IMR-90 (cell line): ENCODE measurements around the gene CD9. TPM values are rescaled to one million over a fixed set of nuclear protein-coding genes. Genes with fewer than 3 reads are reported as not detected.

Source experiments
- ATAC-seq: fragments of 200-7000 bp; cut with Tn5 transposase; 2 replicates; pipeline ENCODE4 v1.9.1; 2020; ENCODE audit warnings: low read depth, mild to moderate bottlenecking, moderate library complexity
- Bru-seq: library from RNA; stranded (reverse); fragments of 400-500 nt; gene quantifications from one replicate; lab custom pipeline; 2021; lab: Mats Ljungman, UMichigan
- BruChase-seq, 2 experiments: library from RNA; stranded (reverse); fragments of 400-500 nt; gene quantifications; one replicate each; lab custom pipeline; 2021; lab: Mats Ljungman, UMichigan
- BruUV-seq: library from RNA; stranded (reverse); fragments of 400-500 nt; replicated peaks from 2 replicates; lab custom pipeline; 2021; lab: Mats Ljungman, UMichigan
- CTCF ChIA-PET: fragments of 300-600 bp; formaldehyde crosslinking; extraction: SDS; loops from one replicate; lab custom pipeline; 2021; ENCODE audit warnings: antibody characterized with exemption; lab: Yijun Ruan, JAX
- POLR2A ChIA-PET: fragments of 300-600 bp; sonication (Branson Sonifier 250); formaldehyde crosslinking; loops from one replicate; lab custom pipeline; 2022; ENCODE audit warnings: antibody characterized with exemption; ENCODE audit not compliant: unreplicated experiment; lab: Charles Lee
- DNase-seq: peaks from one replicate; pipeline ENCODE4 v3.0.0; 2013
- H2AFZ ChIP-seq: replicated peaks from 2 replicates; pipeline ENCODE3; 2013; ENCODE audit warnings: low read length, mild to moderate bottlenecking; ENCODE audit not compliant: poor library complexity
- H2AK5ac ChIP-seq: 2 replicates; pipeline ENCODE4 v1.6.1; 2013; ENCODE audit warnings: low read depth, low read length, inconsistent platforms
- H2AK9ac ChIP-seq: replicated peaks from 2 replicates; pipeline ENCODE3; 2013; ENCODE audit warnings: mild to moderate bottlenecking, low read depth, low read length, moderate library complexity; ENCODE audit not compliant: poor library complexity
- H2BK120ac ChIP-seq: 2 replicates; pipeline ENCODE4 v1.6.1; 2013; ENCODE audit warnings: low read depth, low read length, inconsistent platforms
- H2BK15ac ChIP-seq: 3 replicates; pipeline ENCODE4 v1.6.1; 2013; ENCODE audit warnings: low read depth, low read length, inconsistent platforms
- H2BK20ac ChIP-seq: 2 replicates; pipeline ENCODE4 v1.6.1; 2013; ENCODE audit warnings: low read depth, mild to moderate bottlenecking, inconsistent platforms, low read length, moderate library complexity
- H2BK5ac ChIP-seq: 2 replicates; pipeline ENCODE4 v1.6.1; 2013; ENCODE audit warnings: mild to moderate bottlenecking, low read depth, low read length, inconsistent platforms; ENCODE audit not compliant: poor library complexity, severe bottlenecking
- H3K14ac ChIP-seq: replicated peaks from 2 replicates; pipeline ENCODE4 v1.6.1; 2013; ENCODE audit warnings: low read depth, low read length, inconsistent platforms
- H3K18ac ChIP-seq: 2 replicates; pipeline ENCODE4 v1.6.1; 2013; ENCODE audit warnings: low read depth, low read length, control low read depth
- H3K23ac ChIP-seq: 2 replicates; pipeline ENCODE4 v1.6.1; 2013; ENCODE audit warnings: low read depth, low read length, inconsistent platforms
- H3K27ac ChIP-seq: 2 replicates; pipeline ENCODE4 v1.5.1; 2013; ENCODE audit warnings: mild to moderate bottlenecking, control low read depth, low read length; ENCODE audit not compliant: insufficient read depth
- H3K27me3 ChIP-seq: 2 replicates; pipeline ENCODE4 v1.6.1; 2013; ENCODE audit warnings: low read length; ENCODE audit not compliant: control insufficient read depth, insufficient read depth
- H3K36me3 ChIP-seq: 2 replicates; pipeline ENCODE4 v1.6.1; 2013; ENCODE audit warnings: low read length, mixed read lengths; ENCODE audit not compliant: control insufficient read depth, insufficient read depth
- H3K4ac ChIP-seq: 2 replicates; pipeline ENCODE4 v1.6.1; 2013; ENCODE audit warnings: low read depth, low read length, inconsistent platforms
- H3K4me1 ChIP-seq: 2 replicates; pipeline ENCODE4 v1.6.1; 2013; ENCODE audit warnings: low read length, mixed read lengths; ENCODE audit not compliant: control insufficient read depth, insufficient read depth
- H3K4me2 ChIP-seq: 2 replicates; pipeline ENCODE4 v1.6.1; 2013; ENCODE audit warnings: low read depth, mild to moderate bottlenecking, control low read depth, low read length, moderate library complexity
- H3K4me3 ChIP-seq: 2 replicates; pipeline ENCODE4 v1.5.1; 2013; ENCODE audit warnings: low read depth, mild to moderate bottlenecking, control low read depth, low read length, moderate library complexity; ENCODE audit not compliant: insufficient read depth
- H3K56ac ChIP-seq: 2 replicates; pipeline ENCODE4 v1.6.1; 2013; ENCODE audit warnings: low read length, inconsistent platforms; ENCODE audit not compliant: insufficient read depth; ENCODE audit errors: extremely low read depth
- H3K79me1 ChIP-seq, 2 experiments: 2 replicates each; pipeline ENCODE4 v1.6.1; 2013; ENCODE audit warnings: low read length in 2 of 2, inconsistent platforms in 1 of 2, low read depth in 1 of 2
- H3K9ac ChIP-seq: 2 replicates; pipeline ENCODE4 v1.6.1; 2013; ENCODE audit warnings: low read depth, low read length, control low read depth
- H3K9me1 ChIP-seq: 2 replicates; pipeline ENCODE4 v1.6.1; 2013; ENCODE audit warnings: low read length, inconsistent platforms; ENCODE audit not compliant: insufficient read depth
- H3K9me3 ChIP-seq: 2 replicates; pipeline ENCODE4 v1.6.1; 2013; ENCODE audit warnings: low read length; ENCODE audit not compliant: control insufficient read depth, insufficient read depth
- H4K20me1 ChIP-seq: 2 replicates; pipeline ENCODE4 v1.6.1; 2013; ENCODE audit warnings: low read length, inconsistent platforms; ENCODE audit not compliant: insufficient read depth
- H4K5ac ChIP-seq: 2 replicates; pipeline ENCODE4 v1.6.1; 2013; ENCODE audit warnings: mild to moderate bottlenecking, low read depth, low read length, control low read depth
- H4K8ac ChIP-seq, 2 experiments: 2 replicates each; pipeline ENCODE4 v1.6.1; 2013; ENCODE audit warnings: low read depth in 2 of 2, low read length in 2 of 2, control low read depth in 1 of 2, inconsistent platforms in 1 of 2
- H4K91ac ChIP-seq: 2 replicates; pipeline ENCODE4 v1.6.1; 2013; ENCODE audit warnings: low read depth, low read length, inconsistent platforms; ENCODE audit not compliant: insufficient read depth
- CEBPB ChIP-seq: IDR thresholded peaks from 2 replicates; pipeline ENCODE4 v1.6.1; 2012; ENCODE audit warnings: low read depth, low read length, improper control_type of control experiment
- POLR2A ChIP-seq: IDR thresholded peaks from 2 replicates; pipeline ENCODE4 v1.6.1; 2012; ENCODE audit warnings: mild to moderate bottlenecking, low read depth, low read length
- SMC3 ChIP-seq: fragments of 150-350 bp; IDR thresholded peaks from 2 replicates; pipeline ENCODE4 v1.6.1; 2016; ENCODE audit warnings: low read depth, mild to moderate bottlenecking, antibody characterized with exemption, low read length, moderate library complexity
- WGBS, 2 experiments: methylation state at CpG; one replicate each; pipeline versions ENCODE4 v1.1.5 to v1.1.7; 2013; ENCODE audit warnings: missing lambda C conversion rate in 2 of 2; ENCODE audit not compliant: insufficient read length in 1 of 2; ENCODE audit errors: extremely low coverage in 2 of 2; 5-methylcytosine and 5-hydroxymethylcytosine counted together
- dilution Hi-C: fragments of 300-500 bp; cut with HindIII; formaldehyde crosslinking; loops from one replicate; pipeline ENCODE4 v1.14.3; 2018; ENCODE audit warnings: low sequenced_read_pairs; ENCODE audit not compliant: unreplicated experiment
- in situ Hi-C: fragments of 300-500 bp; cut with MboI; formaldehyde crosslinking; loops from 3 replicates; pipeline ENCODE4 v1.14.3; 2019; ENCODE audit warnings: low sequenced_read_pairs, inconsistent platforms, mixed read lengths
- intact Hi-C: fragments of 100-400 bp; cut with micrococcal nuclease; formaldehyde crosslinking; loops from 2 replicates; pipeline ENCODE4 v1.10.0; 2022
- long read RNA-seq: library from polyadenylated mRNA; unstranded; transcript quantifications from one replicate; pipeline ENCODE4 v2.0.0, GENCODE V29; 2021; ENCODE audit not compliant: unreplicated experiment
- polyA plus RNA-seq, 3 experiments: library from polyadenylated mRNA; depleted of rRNA; stranded (reverse); fragments of >200 nt; gene quantifications; 2 replicates each; pipeline ENCODE4 v1.2.3, GENCODE V29; 2012; ENCODE audit warnings: low replicate concordance in 1 of 3
- total RNA-seq: library from RNA; depleted of rRNA; stranded (reverse); fragments of >200 nt; gene quantifications from 2 replicates; pipeline ENCODE4 v1.2.3, GENCODE V29; 2012; rRNA removed

CD9 gene
- total RNA-seq (48.8 and 70.0 TPM in 2 replicates), polyA plus RNA-seq (2012; rRNA removed) (69.1 and 70.9 TPM in 2 replicates), Bru-seq, nascent RNA (percentile 60 among the genes with signal in this experiment), BruChase-seq, experiment 1, labeled RNA remaining after a 6-hour chase (percentile 60 among the genes with signal in this experiment), BruChase-seq, experiment 2, labeled RNA remaining after a 2-hour chase (percentile 64 among the genes with signal in this experiment)
- polyA plus RNA-seq (2012; cell fraction: cytosol; rRNA removed), result 50.1 and 55.3 TPM in 2 replicates
- polyA plus RNA-seq (2012; cell fraction: nucleus; rRNA removed; ENCODE audit: low replicate concordance), result 19.2 and 35.5 TPM in 2 replicates
- long read RNA-seq, transcript CD9-201 (8 exons, 1,218 nt), result major isoform, 116 of 123 reads
- long read RNA-seq, partial matches to known transcripts, result 1 of 123 reads
- long read RNA-seq, other reads (novel, unspliced or antisense), result 6 of 123 reads

- H3K4me1 ChIP-seq, result peaks cover 16% of the 10 kb centered on the region
- ATAC-seq, result peak; percentile 71
- no peak within 1 kb of the TSS; the same call in 1 of the 2 replicates for H3K56ac ChIP-seq
- BruUV-seq, result no TSS peak
- WGBS, 2 experiments, result 2% methylated on average over 30 of the region's 81 CpGs; no CpG with 5 or more reads in 1 of the 2 experiments
- peak within 1 kb of the TSS; percentile 22; the same call in 1 of the 2 replicates for H3K27ac ChIP-seq
- no peaks in the 10 kb centered on the region for H3K36me3 ChIP-seq
- H3K4me2 ChIP-seq, result peak within 1 kb of the TSS; percentile 90
- H2BK120ac ChIP-seq, result peak within 1 kb of the TSS; percentile 75
- in situ Hi-C loops, result no loop called here
- H3K79me1 ChIP-seq, result peaks cover 3 to 45% of the 10 kb centered on the region in 2 experiments; a peak in 2 of 4 replicates
- no peaks in the 10 kb centered on the region for H3K9me3 ChIP-seq
- H3K14ac ChIP-seq, result peak within 1 kb of the TSS; percentile 74
- peaks cover 12% of the 10 kb centered on the region; the same call in 1 of the 2 replicates for H4K20me1 ChIP-seq
- peak within 1 kb of the TSS; percentile 48 for H3K9ac ChIP-seq
- H3K18ac ChIP-seq, result no peak within 1 kb of the TSS; the same call in 1 of the 2 replicates
- H4K91ac ChIP-seq, result peak within 1 kb of the TSS; percentile 61
- H3K9me1 ChIP-seq, result peaks cover 16% of the 10 kb centered on the region
- no peak for TF ChIP-seq SMC3
- TF ChIP-seq POLR2A, result no peak
- TF ChIP-seq CEBPB, result no peak
- H3K4me3 ChIP-seq, result peak within 1 kb of the TSS; percentile 83
- peak within 1 kb of the TSS; percentile 6 for H4K5ac ChIP-seq
- peak within 1 kb of the TSS; percentile 45 to 85; a peak in 1 of 4 replicates for H4K8ac ChIP-seq
- peak within 1 kb of the TSS; percentile 90 for H2AK9ac ChIP-seq
- intact Hi-C loops, result no loop called here
- H2AK5ac ChIP-seq, result peak within 1 kb of the TSS; percentile 86
- H3K23ac ChIP-seq, result peak within 1 kb of the TSS; percentile 87
- no peak within 1 kb of the TSS for H2BK5ac ChIP-seq
- peak within 1 kb of the TSS; percentile 60; the same call in 1 of the 3 replicates for H2BK15ac ChIP-seq
- ChIA-PET POLR2A (interaction anchor here (0.6 kb wide), 1 partner anchor 84 kb away, joined by 3 read pairs; no protein-coding TSS in a partner anchor), CTCF (interaction anchor here (0.6 to 2.1 kb wide), 3 partner anchors 78 to 132 kb away, joined by 3 to 8 read pairs (median 8); no protein-coding TSS in a partner anchor)
- H3K4ac ChIP-seq, result peak within 1 kb of the TSS; percentile 70
- dilution Hi-C loops, result no loop called here
- no peaks in the 10 kb centered on the region; the same call in 1 of the 2 replicates for H3K27me3 ChIP-seq
- no peak for DNase-seq
- peak within 1 kb of the TSS; percentile 62; the same call in 1 of the 2 replicates for H2BK20ac ChIP-seq
- H2AFZ ChIP-seq, result peak within 1 kb of the TSS; percentile 91
Measured at GRCh38 chr12:6200256-6201212, at the start of gene CD9. CD9 (plus strand) TSS chr12:6200400; CDS start chr12:6200500, 100 bp downstream.
